PC-3 (cell line): ENCODE results near the gene CYP19A1. TPM values are rescaled to one million over a fixed set of nuclear protein-coding genes. Genes with fewer than 3 reads are reported as not detected.

ENCODE experiments used
- ATAC-seq: fragments of 200-7000 bp; cut with Tn5 transposase; 2 replicates; pipeline ENCODE4 v1.9.1; 2020; ENCODE audit warnings: mild to moderate bottlenecking, moderate library complexity
- BruUV-seq: library from RNA; stranded (reverse); fragments of 400-500 nt; replicated peaks from 2 replicates; lab custom pipeline; 2021; lab: Mats Ljungman, UMichigan
- CTCF ChIA-PET: fragments of 300-600 bp; sonication (Branson Sonifier 250); formaldehyde crosslinking; loops from one replicate; lab custom pipeline; 2022; ENCODE audit warnings: antibody characterized with exemption; lab: Charles Lee
- POLR2A ChIA-PET: fragments of 300-600 bp; sonication (Branson Sonifier 250); formaldehyde crosslinking; loops from one replicate; lab custom pipeline; 2022; ENCODE audit warnings: antibody characterized with exemption; ENCODE audit not compliant: unreplicated experiment; lab: Charles Lee
- DNase-seq: peaks from one replicate; pipeline ENCODE4 v3.0.0-alpha.2; 2015
- H2AFZ ChIP-seq: fragments of 300-600 bp; sonication (generic); 2 replicates; pipeline ENCODE4 v1.6.0; 2016; ENCODE audit warnings: antibody characterized with exemption, low read length
- H3F3A ChIP-seq: fragments of 300-600 bp; sonication (generic); one replicate; pipeline ENCODE4 v1.6.0; 2017; ENCODE audit warnings: antibody characterized with exemption, low read length, control low read depth, mild to moderate bottlenecking; ENCODE audit not compliant: unreplicated experiment
- H3K27ac ChIP-seq: fragments of 300-600 bp; sonication (generic); 2 replicates; pipeline ENCODE4 v1.5.1; 2016; ENCODE audit warnings: mild to moderate bottlenecking, low read length
- H3K27me3 ChIP-seq: fragments of 300-600 bp; sonication (generic); 2 replicates; pipeline ENCODE4 v1.6.1; 2016; ENCODE audit warnings: low read length, mixed read lengths
- H3K36me3 ChIP-seq: fragments of 300-600 bp; sonication (generic); 2 replicates; pipeline ENCODE4 v1.6.1; 2016; ENCODE audit warnings: low read depth, mixed run types, low read length, mixed read lengths
- H3K4me1 ChIP-seq: fragments of 300-600 bp; sonication (generic); 2 replicates; pipeline ENCODE4 v1.5.1; 2016; ENCODE audit warnings: low read length; ENCODE audit not compliant: insufficient read depth
- H3K4me2 ChIP-seq: fragments of 300-600 bp; sonication (generic); 2 replicates; pipeline ENCODE4 v1.6.0; 2016; ENCODE audit warnings: low read length
- H3K4me3 ChIP-seq: fragments of 300-600 bp; sonication (generic); 2 replicates; pipeline ENCODE4 v1.5.1; 2016; ENCODE audit warnings: mild to moderate bottlenecking, low read length, mixed read lengths
- H3K79me2 ChIP-seq: fragments of 300-600 bp; sonication (generic); 2 replicates; pipeline ENCODE4 v1.6.1; 2017; ENCODE audit warnings: low read length, mixed read lengths
- H3K9ac ChIP-seq: fragments of 300-600 bp; sonication (generic); 2 replicates; pipeline ENCODE4 v1.6.0; 2016; ENCODE audit warnings: mild to moderate bottlenecking, low read length
- H3K9me2 ChIP-seq: fragments of 300-600 bp; sonication (generic); replicated peaks from 2 replicates; pipeline ENCODE4 v1.6.1; 2016; ENCODE audit warnings: mixed run types, low read length, mixed read lengths
- H3K9me3 ChIP-seq: fragments of 300-600 bp; sonication (generic); 2 replicates; pipeline ENCODE4 v1.6.1; 2016; ENCODE audit warnings: low read length, mixed read lengths
- H4K20me1 ChIP-seq: fragments of 300-600 bp; sonication (generic); 2 replicates; pipeline ENCODE4 v1.6.1; 2016; ENCODE audit warnings: low read length, mixed read lengths
- CTCF ChIP-seq: fragments of 300-600 bp; sonication (generic); conservative IDR thresholded peaks from 2 replicates; pipeline ENCODE4 v1.5.1; 2017; ENCODE audit warnings: antibody characterized with exemption, low read depth, mild to moderate bottlenecking, low read length
- EZH2 ChIP-seq: fragments of 300-600 bp; sonication (generic); IDR thresholded peaks from one replicate; pipeline ENCODE4 v1.6.1; 2017; ENCODE audit warnings: antibody characterized with exemption, mild to moderate bottlenecking, low read length; ENCODE audit not compliant: unreplicated experiment
- EZH2phosphoT487 ChIP-seq: fragments of 300-600 bp; sonication (generic); IDR thresholded peaks from 2 replicates; pipeline ENCODE4 v1.6.1; 2018; ENCODE audit warnings: mild to moderate bottlenecking, antibody characterized with exemption, low read length, borderline replicate concordance
- intact Hi-C: fragments of 100-400 bp; cut with micrococcal nuclease; formaldehyde crosslinking; loops from 2 replicates; pipeline ENCODE4 v1.9.0; 2023
- total RNA-seq: library from RNA; depleted of rRNA; stranded (reverse); fragments of >200 nt; gene quantifications from 2 replicates; pipeline ENCODE4 v1.2.3, GENCODE V29; 2014

Gene CYP19A1
- total RNA-seq, 1 experiment from 2014 or later: not detected

- no peak overlapping the region for H2AFZ ChIP-seq
- no peaks in the 10 kb centered on the region for H3K79me2 ChIP-seq
- TF ChIP-seq EZH2phosphoT487 (no peak), CTCF (no peak), EZH2 (no peak)
- DNase-seq (peak; percentile 15), ATAC-seq (no peak)
- peak overlapping the region; percentile 26; the same call in 1 of the 2 replicates for H3K9ac ChIP-seq
- H3K9me3 ChIP-seq: no peaks in the 10 kb centered on the region
- peaks cover 19% of the 10 kb centered on the region for H3K4me1 ChIP-seq
- CTCF ChIA-PET: interaction anchor here (1.0 kb wide), 1 partner anchor 90 kb away, joined by 5 read pairs; no protein-coding TSS in a partner anchor
- H3K27ac ChIP-seq: peak overlapping the region; percentile 78
- H3K4me2 ChIP-seq: peak overlapping the region; percentile 40; the same call in 1 of the 2 replicates
- intact Hi-C loops: no loop called here
- H3F3A ChIP-seq: no peaks in the 10 kb centered on the region
- POLR2A ChIA-PET: no interaction called here
- no peaks in the 10 kb centered on the region for H3K9me2 ChIP-seq
- H3K27me3 ChIP-seq: no peaks in the 10 kb centered on the region
- no peak overlapping the region for H3K4me3 ChIP-seq
- no TSS peak for BruUV-seq
- peaks cover 2% of the 10 kb centered on the region; the same call in 1 of the 2 replicates for H3K36me3 ChIP-seq
- no peaks in the 10 kb centered on the region for H4K20me1 ChIP-seq
Observed at GRCh38 chr15:51377038-51377786, 38.8 kb upstream of the CYP19A1 start.

- ATAC-seq (peak; percentile 96), DNase-seq (peak; percentile 76)
- Histone ChIP-seq H3K4me3 (no peak overlapping the region), H3K4me1 (peaks cover 19% of the 10 kb centered on the region), H3K4me2 (peak overlapping the region; percentile 40), H3K9me2 (no peaks in the 10 kb centered on the region), H3K27me3 (no peaks in the 10 kb centered on the region), H3F3A (no peaks in the 10 kb centered on the region), H3K27ac (peak overlapping the region; percentile 78), H2AFZ (no peak overlapping the region), H3K9ac (peak overlapping the region; percentile 26; the same call in 1 of the 2 replicates), H4K20me1 (no peaks in the 10 kb centered on the region), H3K79me2 (no peaks in the 10 kb centered on the region), H3K36me3 (peaks cover under 1% of the 10 kb centered on the region; the same call in 1 of the 2 replicates), H3K9me3 (no peaks in the 10 kb centered on the region)
- BruUV-seq: no TSS peak
- intact Hi-C loops: loop anchor here (1.0 kb wide), 1 partner anchor 9 kb away; no protein-coding TSS in a partner anchor
- ChIA-PET POLR2A (interaction anchor here (0.6 kb wide), 2 partner anchors 64 to 160 kb away, joined by 4 to 12 read pairs; no protein-coding TSS in a partner anchor), CTCF (interaction anchor here (0.6 to 1.0 kb wide), 2 partner anchors 89 to 188 kb away, joined by 3 to 5 read pairs; no protein-coding TSS in a partner anchor)
- TF ChIP-seq EZH2phosphoT487: no peak
- TF ChIP-seq EZH2: no peak
- no peak for TF ChIP-seq CTCF
Observed at GRCh38 chr15:51375966-51376640, 37.7 kb upstream of the CYP19A1 start.
